Mesodermal cell (in vitro differentiated cells): ENCODE data around the gene APMAP.
"Not testable (repeated sequence)": the region's sequence is repeated elsewhere in the genome, so short reads cannot be mapped to it uniquely, and the experiment has no call there.

Source experiments
- H3K27ac ChIP-seq: 2 replicates; pipeline ENCODE4 v1.7.0; 2013; ENCODE audit warnings: mild to moderate bottlenecking, low read depth, low read length, moderate library complexity; ENCODE audit not compliant: severe bottlenecking
- H3K36me3 ChIP-seq: 2 replicates; pipeline ENCODE4 v1.7.1; 2013; ENCODE audit warnings: mild to moderate bottlenecking, low read length, moderate library complexity; ENCODE audit not compliant: control insufficient read depth, insufficient read depth
- H3K4me1 ChIP-seq: one replicate; pipeline ENCODE4 v1.7.1; 2013; ENCODE audit warnings: mild to moderate bottlenecking, low read length; ENCODE audit not compliant: insufficient read depth, control insufficient read depth, poor library complexity, severe bottlenecking
- H3K4me3 ChIP-seq: 2 replicates; pipeline ENCODE4 v1.7.0; 2013; ENCODE audit warnings: low read length, control low read depth, mild to moderate bottlenecking; ENCODE audit not compliant: insufficient read depth, poor library complexity, severe bottlenecking; ENCODE audit errors: extremely low read depth
- H3K9me3 ChIP-seq: 2 replicates; pipeline ENCODE4 v1.7.1; 2013; ENCODE audit warnings: mild to moderate bottlenecking, low read length, moderate library complexity; ENCODE audit not compliant: control insufficient read depth
- WGBS, 2 experiments: methylation state at CpG; one replicate each; pipeline ENCODE4 v1.1.5; 2013; ENCODE audit warnings: missing lambda C conversion rate in 2 of 2; ENCODE audit not compliant: insufficient coverage in 2 of 2; 5-methylcytosine and 5-hydroxymethylcytosine counted together

Gene APMAP

GRCh38 chr20:24949756-24950127 is 42.8 kb downstream of the APMAP start:
- peaks cover 13% of the 10 kb centered on the region for H3K4me1 ChIP-seq
- no peak overlapping the region for H3K27ac ChIP-seq
- no peaks in the 10 kb centered on the region for H3K36me3 ChIP-seq
- WGBS, 2 experiments = 67 to 85% methylated on average over 4 to 5 of the region's 6 CpGs
- no peaks in the 10 kb centered on the region for H3K9me3 ChIP-seq
- H3K4me3 ChIP-seq = no peak overlapping the region

- 86% methylated on average over 12 to 16 of the region's 20 CpGs for WGBS, 2 experiments
- H3K4me3 ChIP-seq = no peak within 1 kb of the TSS
- no peak within 1 kb of the TSS for H3K27ac ChIP-seq
- no peaks in the 10 kb centered on the region for H3K9me3 ChIP-seq
- H3K36me3 ChIP-seq = no peaks in the 10 kb centered on the region
- H3K4me1 ChIP-seq = peaks cover 13% of the 10 kb centered on the region
Measured at GRCh38 chr20:24948939-24949679, 43.4 kb downstream of the APMAP start, which contains the start of gene CST7. Gene CST7, plus strand, starts transcription at chr20:24949269. Its CDS starts 237 bp downstream, at chr20:24949506.

GRCh38 chr20:24948396-24948938 is 44.1 kb downstream of the APMAP start:
- no CpG with 5 or more reads among the region's 4 CpGs for WGBS, 2 experiments
- peaks cover 13% of the 10 kb centered on the region for H3K4me1 ChIP-seq
- H3K9me3 ChIP-seq, H3K4me3 ChIP-seq, H3K27ac ChIP-seq, H3K36me3 ChIP-seq: not testable (repeated sequence)

- H3K36me3 ChIP-seq, H3K27ac ChIP-seq, H3K4me3 ChIP-seq, H3K9me3 ChIP-seq: not testable (repeated sequence)
- H3K4me1 ChIP-seq = peaks cover 13% of the 10 kb centered on the region
- 83% methylated on average over 1 of the region's 1 CpG; no CpG with 5 or more reads in 1 of the 2 experiments for WGBS, 2 experiments
Measured at GRCh38 chr20:24946376-24946775, 46.2 kb downstream of the APMAP start.

GRCh38 chr20:24943731-24944130 is 48.8 kb downstream of the APMAP start:
- H3K36me3 ChIP-seq = no peaks in the 10 kb centered on the region
- H3K4me1 ChIP-seq = no peaks in the 10 kb centered on the region
- no CpG with 5 or more reads among the region's 3 CpGs for WGBS, 2 experiments
- no peak overlapping the region for H3K4me3 ChIP-seq
- H3K27ac ChIP-seq = no peak overlapping the region
- peaks cover 9% of the 10 kb centered on the region for H3K9me3 ChIP-seq

GRCh38 chr20:24943196-24943595 is 49.4 kb downstream of the APMAP start:
- H3K36me3 ChIP-seq = no peaks in the 10 kb centered on the region
- H3K4me1 ChIP-seq = no peaks in the 10 kb centered on the region
- peaks cover 9% of the 10 kb centered on the region for H3K9me3 ChIP-seq
- no peak overlapping the region for H3K4me3 ChIP-seq
- no peak overlapping the region for H3K27ac ChIP-seq
- WGBS, 2 experiments = 92% methylated on average over 2 to 3 of the region's 4 CpGs

GRCh38 chr20:24942679-24943078 is 49.9 kb downstream of the APMAP start:
- WGBS, 2 experiments = 91 to 95% methylated on average over 4 to 6 of the region's 6 CpGs
- no peak overlapping the region for H3K27ac ChIP-seq
- peaks cover 9% of the 10 kb centered on the region for H3K9me3 ChIP-seq

GRCh38 chr20:24939036-24939435 is 53.5 kb downstream of the APMAP start:
- Histone ChIP-seq H3K36me3 (no peaks in the 10 kb centered on the region), H3K27ac (no peak overlapping the region)
- 74 to 78% methylated on average over 3 to 4 of the region's 4 CpGs for WGBS, 2 experiments

More at GRCh38 chr20:24942679-24943078, 49.9 kb downstream of the APMAP start:
- Histone ChIP-seq H3K4me3 (no peak overlapping the region), H3K4me1 (no peaks in the 10 kb centered on the region), H3K36me3 (no peaks in the 10 kb centered on the region)

GRCh38 chr20:24938498-24938897 is 54.1 kb downstream of the APMAP start:
- H3K4me3 ChIP-seq = no peak overlapping the region
- 78 to 88% methylated on average over 5 of the region's 5 CpGs for WGBS, 2 experiments
- H3K4me1 ChIP-seq = no peaks in the 10 kb centered on the region
- H3K27ac ChIP-seq = no peak overlapping the region
- H3K36me3 ChIP-seq = no peaks in the 10 kb centered on the region
- H3K9me3 ChIP-seq = peaks cover 9% of the 10 kb centered on the region

More at GRCh38 chr20:24939036-24939435, 53.5 kb downstream of the APMAP start:
- H3K4me3 ChIP-seq = no peak overlapping the region
- H3K9me3 ChIP-seq = peaks cover 9% of the 10 kb centered on the region
- H3K4me1 ChIP-seq = no peaks in the 10 kb centered on the region

- H3K27ac ChIP-seq = no peak overlapping the region
- H3K9me3 ChIP-seq = peaks cover 9% of the 10 kb centered on the region
- no peaks in the 10 kb centered on the region for H3K4me1 ChIP-seq
- no peaks in the 10 kb centered on the region for H3K36me3 ChIP-seq
- 100% methylated on average over 1 of the region's 1 CpG for WGBS, 2 experiments
- H3K4me3 ChIP-seq = no peak overlapping the region
Measured at GRCh38 chr20:24937579-24937978, 55.0 kb downstream of the APMAP start.
